WTC11 (cell line): ENCODE measurements around the gene PLK3. TPM values are rescaled to one million over a fixed set of nuclear protein-coding genes. Genes with fewer than 3 reads are reported as not detected.

Source experiments
- ATAC-seq: fragments of 200-7000 bp; cut with Tn5 transposase; 2 replicates; pipeline ENCODE4 v1.10.0; 2021; ENCODE audit warnings: mild to moderate bottlenecking, moderate library complexity
- CTCF ChIA-PET: fragments of 300-600 bp; sonication (Branson Sonifier 250); formaldehyde crosslinking; loops from one replicate; lab custom pipeline; 2021; ENCODE audit warnings: antibody characterized with exemption; lab: Charles Lee
- POLR2A ChIA-PET: fragments of 350-600 bp; sonication (Branson Sonifier 250); formaldehyde crosslinking; loops from one replicate; lab custom pipeline; 2021; ENCODE audit warnings: antibody characterized with exemption; lab: Charles Lee
- DNase-seq: peaks from one replicate; pipeline ENCODE4 v3.0.0; 2021; ENCODE audit warnings: low spot score
- H3K27ac Mint-ChIP-seq: 2 replicates; pipeline ENCODE4 v1.8.0; 2021; ENCODE audit warnings: mixed read lengths
- H3K27me3 Mint-ChIP-seq: 2 replicates; pipeline ENCODE4 v1.8.0; 2021; ENCODE audit warnings: low read depth, mild to moderate bottlenecking, moderate library complexity, mixed read lengths
- H3K36me3 Mint-ChIP-seq: 2 replicates; pipeline ENCODE4 v1.8.0; 2021; ENCODE audit warnings: mixed read lengths
- H3K4me1 Mint-ChIP-seq: 2 replicates; pipeline ENCODE4 v1.8.0; 2022; ENCODE audit warnings: mixed read lengths
- H3K4me3 Mint-ChIP-seq: 2 replicates; pipeline ENCODE4 v1.8.0; 2021; ENCODE audit warnings: mild to moderate bottlenecking, moderate library complexity, mixed read lengths
- H3K9me3 Mint-ChIP-seq: 2 replicates; pipeline ENCODE4 v1.8.0; 2021; ENCODE audit warnings: mixed read lengths
- AFF4 ChIP-seq: sonication (generic); formaldehyde crosslinking; IDR thresholded peaks from 2 replicates; pipeline ENCODE4 v1.8.1; 2023; ENCODE audit warnings: mild to moderate bottlenecking, missing genetic modification reagents, borderline replicate concordance
- CBFB ChIP-seq: sonication (generic); formaldehyde crosslinking; IDR thresholded peaks from 2 replicates; pipeline ENCODE4 v1.8.1; 2022; ENCODE audit warnings: mild to moderate bottlenecking, low read depth, missing genetic modification reagents
- E2F5 ChIP-seq: sonication (generic); formaldehyde crosslinking; IDR thresholded peaks from 2 replicates; pipeline ENCODE4 v1.8.1; 2022; ENCODE audit warnings: mild to moderate bottlenecking, moderate library complexity, missing genetic modification reagents
- ELF4 ChIP-seq: sonication (generic); formaldehyde crosslinking; IDR thresholded peaks from 2 replicates; pipeline ENCODE4 v1.8.1; 2022; ENCODE audit warnings: low read depth, mild to moderate bottlenecking, moderate library complexity, missing genetic modification reagents
- HMGA2 ChIP-seq: fragments of 250-450 bp; sonication (Bioruptor Pico); IDR thresholded peaks from 2 replicates; pipeline ENCODE4 v1.4.0; 2021; ENCODE audit warnings: mild to moderate bottlenecking, moderate library complexity
- MYBL2 ChIP-seq: sonication (generic); formaldehyde crosslinking; IDR thresholded peaks from 2 replicates; pipeline ENCODE4 v1.8.1; 2023; ENCODE audit warnings: mild to moderate bottlenecking, moderate library complexity, missing genetic modification reagents
- PRDM15 ChIP-seq: sonication (generic); formaldehyde crosslinking; IDR thresholded peaks from 2 replicates; pipeline ENCODE4 v1.8.0; 2022; ENCODE audit warnings: missing genetic modification reagents
- SMAD3 ChIP-seq: sonication (generic); formaldehyde crosslinking; IDR thresholded peaks from 2 replicates; pipeline ENCODE4 v1.8.0; 2022; ENCODE audit warnings: missing genetic modification reagents, mild to moderate bottlenecking, borderline replicate concordance
- SMAD4 ChIP-seq: sonication (generic); formaldehyde crosslinking; IDR thresholded peaks from 2 replicates; pipeline ENCODE4 v1.8.0; 2022; ENCODE audit warnings: mild to moderate bottlenecking, missing genetic modification reagents
- TEAD1 ChIP-seq: sonication (generic); formaldehyde crosslinking; IDR thresholded peaks from 2 replicates; pipeline ENCODE4 v1.8.0; 2022; ENCODE audit warnings: mild to moderate bottlenecking, missing genetic modification reagents
- USF1 ChIP-seq: sonication (generic); formaldehyde crosslinking; IDR thresholded peaks from 2 replicates; pipeline ENCODE4 v1.8.0; 2022; ENCODE audit warnings: mild to moderate bottlenecking, missing genetic modification reagents
- ZNF138 ChIP-seq: sonication (generic); formaldehyde crosslinking; conservative IDR thresholded peaks from 2 replicates; pipeline ENCODE4 v1.8.1; 2022; ENCODE audit warnings: mild to moderate bottlenecking, moderate library complexity, missing genetic modification reagents
- ZNF232 ChIP-seq: sonication (generic); formaldehyde crosslinking; IDR thresholded peaks from 2 replicates; pipeline ENCODE4 v1.8.0; 2022; ENCODE audit warnings: mild to moderate bottlenecking, missing genetic modification reagents
- ZNF263 ChIP-seq: sonication (generic); formaldehyde crosslinking; IDR thresholded peaks from 2 replicates; pipeline ENCODE4 v1.8.1; 2022; ENCODE audit warnings: low read depth, mild to moderate bottlenecking, moderate library complexity, missing genetic modification reagents
- ZNF532 ChIP-seq: fragments of 250-450 bp; sonication (Bioruptor Pico); IDR thresholded peaks from 2 replicates; pipeline ENCODE4 v1.9.0; 2021; ENCODE audit warnings: mild to moderate bottlenecking, borderline replicate concordance
- total RNA-seq: library from RNA; stranded (reverse); gene quantifications from 3 replicates; pipeline ENCODE4 v1.2.3, GENCODE V29; 2021
- TF ChIP-seq, protein P1 (sequence below): fragments of 250-450 bp; sonication (Bioruptor Pico); IDR thresholded peaks from 2 replicates; pipeline ENCODE4 v1.9.0; 2021; ENCODE audit warnings: mild to moderate bottlenecking
- TF ChIP-seq, protein P2 (sequence below): sonication (generic); formaldehyde crosslinking; IDR thresholded peaks from 2 replicates; pipeline ENCODE4 v1.8.1; 2022; ENCODE audit warnings: low read depth, mild to moderate bottlenecking, moderate library complexity, missing genetic modification reagents, borderline replicate concordance

The PLK3 gene
- total RNA-seq, 1 experiment from 2014 or later, result 16.4 TPM

- TF ChIP-seq PRDM15 (CRISPR knock-in tag) (no peak), ZNF263 (no peak), HMGA2 (CRISPR knock-in tag) (no peak), SMAD3 (CRISPR knock-in tag) (no peak), CBFB (CRISPR knock-in tag) (no peak), TEAD1 (CRISPR knock-in tag) (no peak)
These were observed 30.7 kb downstream of the PLK3 start (continued) for GRCh38 chr1:44830900-44831304.

GRCh38 chr1:44831516-44831915 lies 31.3 kb downstream of the PLK3 start:
- Mint-ChIP-seq H3K36me3 (no peaks in the 10 kb centered on the region), H3K4me3 (no peak overlapping the region), H3K27ac (no peak overlapping the region; the same call in 1 of the 2 replicates), H3K27me3 (no peaks in the 10 kb centered on the region), H3K4me1 (peaks cover 12% of the 10 kb centered on the region), H3K9me3 (no peaks in the 10 kb centered on the region)
- DNase-seq (no peak), ATAC-seq (no peak)
- TF ChIP-seq ZNF232 (CRISPR knock-in tag), result no peak
- TF ChIP-seq AFF4, result no peak
- no peak for TF ChIP-seq ZNF138 (CRISPR knock-in tag)
- TF ChIP-seq USF1, result no peak
- TF ChIP-seq, protein P1, sequence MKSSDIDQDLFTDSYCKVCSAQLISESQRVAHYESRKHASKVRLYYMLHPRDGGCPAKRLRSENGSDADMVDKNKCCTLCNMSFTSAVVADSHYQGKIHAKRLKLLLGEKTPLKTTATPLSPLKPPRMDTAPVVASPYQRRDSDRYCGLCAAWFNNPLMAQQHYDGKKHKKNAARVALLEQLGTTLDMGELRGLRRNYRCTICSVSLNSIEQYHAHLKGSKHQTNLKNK (CRISPR knock-in tag), result no peak
- TF ChIP-seq ELF4 (CRISPR knock-in tag), result no peak
- POLR2A ChIA-PET, result interaction anchor here (1.3 kb wide), 1 partner anchor 31 kb away, joined by 3 read pairs; the partner anchor contains the start of gene PLK3
- CTCF ChIA-PET, result interaction anchor here (1.0 to 4.1 kb wide), 7 partner anchors 10 to 472 kb away, joined by 3 to 17 read pairs (median 4); partner anchors contain the start of genes HECTD3 and UROD

DNA sequence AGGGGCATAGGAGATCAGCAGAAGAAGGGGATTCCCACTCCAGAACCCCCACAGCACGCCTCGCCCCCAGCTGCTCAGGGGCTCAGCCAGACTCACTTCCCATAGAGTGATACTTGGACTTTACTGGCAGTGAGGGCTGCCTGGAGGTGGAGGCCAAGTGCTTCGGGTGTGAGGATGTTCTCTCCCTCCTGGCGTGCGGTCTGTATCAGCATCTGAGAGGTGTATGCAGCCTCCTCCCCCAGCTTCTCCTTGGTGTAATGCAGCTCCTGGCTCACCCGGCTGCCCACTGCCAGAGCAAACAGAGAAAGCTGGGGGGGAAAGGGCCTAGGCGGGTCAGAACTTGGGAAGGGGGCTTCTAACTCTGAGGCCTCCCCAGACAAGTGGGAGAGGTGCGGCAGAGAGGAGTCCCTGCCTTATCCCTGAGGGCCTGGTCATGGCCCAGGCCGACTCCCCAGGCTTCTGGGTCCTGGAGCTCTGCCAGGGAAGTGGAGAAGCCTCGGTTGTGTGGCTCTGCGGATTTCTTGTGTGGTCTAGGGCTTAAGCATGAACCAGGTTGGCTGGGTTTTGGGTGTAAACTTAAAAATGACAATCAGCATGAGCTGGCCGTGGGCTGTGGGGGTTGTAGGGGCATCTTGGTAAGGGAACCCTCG lies 32.0 kb downstream of the PLK3 start:
- Mint-ChIP-seq H3K27me3 (no peaks in the 10 kb centered on the region), H3K9me3 (no peaks in the 10 kb centered on the region), H3K4me3 (no peak overlapping the region), H3K4me1 (peaks cover 12% of the 10 kb centered on the region), H3K36me3 (no peaks in the 10 kb centered on the region), H3K27ac (0 out of 2 replicates have a peak overlapping the region, but pooled peaks have one; percentile 32)
- CTCF ChIA-PET, result interaction anchor here (0.7 to 4.1 kb wide), 7 partner anchors 11 to 471 kb away, joined by 3 to 17 read pairs (median 4); no protein-coding TSS in a partner anchor
- no peak for DNase-seq
- ATAC-seq, result peak; percentile 5; the same call in 1 of the 2 replicates
- POLR2A ChIA-PET, result no interaction called here
- no peak for TF ChIP-seq E2F5 (CRISPR knock-in tag)
- TF ChIP-seq, protein P2, sequence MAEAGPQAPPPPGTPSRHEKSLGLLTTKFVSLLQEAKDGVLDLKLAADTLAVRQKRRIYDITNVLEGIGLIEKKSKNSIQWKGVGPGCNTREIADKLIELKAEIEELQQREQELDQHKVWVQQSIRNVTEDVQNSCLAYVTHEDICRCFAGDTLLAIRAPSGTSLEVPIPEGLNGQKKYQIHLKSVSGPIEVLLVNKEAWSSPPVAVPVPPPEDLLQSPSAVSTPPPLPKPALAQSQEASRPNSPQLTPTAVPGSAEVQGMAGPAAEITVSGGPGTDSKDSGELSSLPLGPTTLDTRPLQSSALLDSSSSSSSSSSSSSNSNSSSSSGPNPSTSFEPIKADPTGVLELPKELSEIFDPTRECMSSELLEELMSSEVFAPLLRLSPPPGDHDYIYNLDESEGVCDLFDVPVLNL (CRISPR knock-in tag), result no peak
- no peak for TF ChIP-seq MYBL2 (CRISPR knock-in tag)
- TF ChIP-seq ZNF532 (CRISPR knock-in tag), result no peak
- no peak for TF ChIP-seq SMAD4 (CRISPR knock-in tag)
